Colonic mucosa (tissue), 4 donors: ENCODE measurements around the gene WNK3. TPM values are rescaled to one million over a fixed set of nuclear protein-coding genes. Genes with fewer than 3 reads are reported as not detected.

Source experiments
- DNase-seq: peaks from one replicate; pipeline ENCODE4 v3.0.0-alpha.2; 2020
- H3K27ac ChIP-seq: fragments of 200-600 bp; one replicate; pipeline ENCODE4 v1.8.0; 2021
- H3K27me3 ChIP-seq: fragments of 200-600 bp; one replicate; pipeline ENCODE4 v1.8.0; 2021
- H3K36me3 ChIP-seq: fragments of 200-600 bp; one replicate; pipeline ENCODE4 v1.8.0; 2021
- H3K4me1 ChIP-seq: fragments of 200-600 bp; one replicate; pipeline ENCODE4 v1.8.0; 2021; ENCODE audit warnings: mild to moderate bottlenecking
- H3K4me3 ChIP-seq: fragments of 200-600 bp; one replicate; pipeline ENCODE4 v1.8.0; 2021
- H3K9ac ChIP-seq, 2 donors: one replicate each; pipeline ENCODE4 v1.7.0; 2013; ENCODE audit warnings: control low read depth in 2 of 2, low read depth in 2 of 2, low read length in 2 of 2
- H3K9me3 ChIP-seq: fragments of 200-600 bp; one replicate; pipeline ENCODE4 v1.8.0; 2021
- CTCF ChIP-seq: fragments of 200-600 bp; IDR thresholded peaks from one replicate; pipeline ENCODE4 v1.8.0; 2022; ENCODE audit warnings: antibody characterized with exemption, mild to moderate bottlenecking
- intact Hi-C: fragments of 100-400 bp; cut with DNase I; formaldehyde crosslinking; loops from one replicate; pipeline ENCODE4 v1.14.1; 2022
- total RNA-seq, 2 donors: library from RNA; stranded (reverse); fragmentation: NEBNext Ultra II Directional in 1 of 2; extraction: Animal tissue kit (Norgen Biotek cat#: 25700) in 1 of 2; gene quantifications; one replicate each; pipeline ENCODE4 v1.2.1, GENCODE V29; 2021
- donor health status: healthy.
- donor health status: DM: no; HTN: no; CAD: no.
- donor health status: DM: no; HTN: no; CAD: no.

Gene WNK3
- total RNA-seq, 2 donors from 2014 or later = 0.12 to 0.24 TPM

DNA sequence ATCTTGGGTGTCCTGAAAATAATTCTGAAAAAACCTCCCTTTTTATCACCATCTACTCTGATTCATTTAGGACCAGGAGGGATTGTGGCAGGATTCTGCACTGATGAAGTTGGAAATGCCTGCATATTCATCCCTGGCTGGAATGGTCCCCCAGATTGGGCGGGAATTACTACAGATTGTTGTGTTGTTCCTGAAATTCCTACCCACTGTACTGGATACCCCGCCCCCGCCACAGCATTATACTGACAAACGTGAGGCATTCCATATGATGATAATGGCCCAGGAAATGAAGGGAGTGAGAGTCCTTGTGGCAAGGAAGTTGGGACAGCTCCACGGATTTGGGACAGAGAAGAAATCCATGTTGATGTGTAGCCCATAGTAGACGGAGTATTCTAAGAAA is 159.6 kb downstream of the WNK3 start:
- intact Hi-C loops = no loop called here
- Histone ChIP-seq H3K36me3 (no peaks in the 10 kb centered on the region), H3K4me1 (no peaks in the 10 kb centered on the region), H3K27me3 (no peaks in the 10 kb centered on the region), H3K9ac (no peak overlapping the region), H3K9me3 (no peaks in the 10 kb centered on the region), H3K4me3 (no peak overlapping the region), H3K27ac (no peak overlapping the region)
- no peak for DNase-seq
- TF ChIP-seq CTCF = no peak

GRCh38 chrX:54194982-54195588 is 162.8 kb downstream of the WNK3 start:
- no peak for DNase-seq
- no peaks in the 10 kb centered on the region for H3K36me3 ChIP-seq
- TF ChIP-seq CTCF = no peak
- intact Hi-C loops = no loop called here
- H3K9me3 ChIP-seq = no peaks in the 10 kb centered on the region
- no peaks in the 10 kb centered on the region for H3K4me1 ChIP-seq
- H3K4me3 ChIP-seq = no peak overlapping the region
- no peaks in the 10 kb centered on the region for H3K27me3 ChIP-seq
- H3K9ac ChIP-seq = no peak overlapping the region
- no peak overlapping the region for H3K27ac ChIP-seq

- DNase-seq = no peak
- Histone ChIP-seq H3K27ac (no peak overlapping the region), H3K9ac (no peak overlapping the region), H3K9me3 (no peaks in the 10 kb centered on the region), H3K4me3 (no peak overlapping the region), H3K36me3 (no peaks in the 10 kb centered on the region), H3K4me1 (no peaks in the 10 kb centered on the region), H3K27me3 (no peaks in the 10 kb centered on the region)
- TF ChIP-seq CTCF = no peak
- intact Hi-C loops = no loop called here
These were observed 164.6 kb downstream of the WNK3 start for GRCh38 chrX:54193085-54193821.

DNA sequence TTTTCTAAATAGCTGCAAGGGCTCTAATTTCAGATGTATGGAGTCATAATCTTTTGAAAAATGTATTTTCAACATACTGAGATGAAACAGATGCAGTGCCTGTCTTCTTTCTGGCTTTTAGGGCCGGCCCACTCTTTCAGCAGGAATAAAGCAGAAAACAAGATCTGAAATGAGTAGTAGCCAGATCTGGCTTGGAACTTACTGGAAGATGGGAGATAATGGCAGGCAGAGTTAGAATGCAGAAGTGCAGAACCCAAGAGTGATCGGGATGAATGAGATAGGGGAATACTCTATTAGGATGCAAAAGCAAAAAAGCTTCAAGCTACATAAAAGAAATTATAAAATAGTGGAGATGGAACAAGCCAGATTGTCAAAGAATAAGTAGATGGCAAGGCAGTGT is 173.4 kb downstream of the WNK3 start:
- Histone ChIP-seq H3K27me3 (no peaks in the 10 kb centered on the region), H3K27ac (no peak overlapping the region), H3K9me3 (no peaks in the 10 kb centered on the region), H3K4me3 (no peak overlapping the region), H3K9ac (no peak overlapping the region), H3K4me1 (no peaks in the 10 kb centered on the region), H3K36me3 (no peaks in the 10 kb centered on the region)
- DNase-seq = no peak
- TF ChIP-seq CTCF = no peak
- intact Hi-C loops = no loop called here

GRCh38 chrX:54182864-54183613 is 174.8 kb downstream of the WNK3 start, which contains the start of gene FAM120C:
TSS of gene FAM120C (minus strand) at chrX:54183254. CDS start at chrX:54183198, 56 bp downstream.
- Histone ChIP-seq H3K9ac (peak within 1 kb of the TSS; percentile 55 to 79), H3K4me1 (no peaks in the 10 kb centered on the region), H3K9me3 (no peaks in the 10 kb centered on the region), H3K27me3 (no peaks in the 10 kb centered on the region), H3K27ac (peak within 1 kb of the TSS; percentile 83), H3K4me3 (peak within 1 kb of the TSS; percentile 68), H3K36me3 (no peaks in the 10 kb centered on the region)
- no peak for TF ChIP-seq CTCF
- peak; percentile 75 for DNase-seq
- intact Hi-C loops = no loop called here
